Caco-2 (cell line): ENCODE results near the gene AMZ1. TPM values are rescaled to one million over a fixed set of nuclear protein-coding genes. Genes with fewer than 3 reads are reported as not detected.

Experiments
- BruUV-seq: library from RNA; stranded (reverse); fragments of 400-500 nt; replicated peaks from 2 replicates; lab custom pipeline; 2021; lab: Mats Ljungman, UMichigan
- CTCF ChIA-PET: fragments of 300-600 bp; sonication (Branson Sonifier 250); formaldehyde crosslinking; loops from one replicate; lab custom pipeline; 2022; ENCODE audit warnings: antibody characterized with exemption; lab: Charles Lee
- POLR2A ChIA-PET: fragments of 300-600 bp; sonication (Branson Sonifier 250); formaldehyde crosslinking; loops from one replicate; lab custom pipeline; 2022; ENCODE audit warnings: antibody characterized with exemption; lab: Charles Lee
- DNase-seq, 2 experiments: peaks; one replicate each; pipeline versions ENCODE4 v3.0.0 to v3.0.0-alpha.2; 2020 to 2022
- H3K27me3 ChIP-seq: replicated peaks from 2 replicates; pipeline ENCODE4 v1.6.0; 2011; ENCODE audit warnings: low read length; ENCODE audit not compliant: control insufficient read depth, insufficient read depth
- H3K36me3 ChIP-seq: 2 replicates; pipeline ENCODE4 v1.5.1; 2011; ENCODE audit warnings: low read length; ENCODE audit not compliant: control insufficient read depth, insufficient read depth
- H3K4me1 ChIP-seq: fragments of 250-450 bp; sonication (Bioruptor Pico); 2 replicates; pipeline ENCODE4 v1.5.1; 2020; ENCODE audit warnings: mild to moderate bottlenecking
- H3K4me3 ChIP-seq: 2 replicates; pipeline ENCODE4 v1.5.1; 2011; ENCODE audit warnings: low read depth, mild to moderate bottlenecking, control low read depth, low read length
- H3K9me3 ChIP-seq: fragments of 250-450 bp; sonication (Bioruptor Pico); 2 replicates; pipeline ENCODE4 v1.5.1; 2020; ENCODE audit warnings: mild to moderate bottlenecking, moderate library complexity
- H3K27ac Mint-ChIP-seq: one replicate; pipeline ENCODE4 v1.8.0; 2022; ENCODE audit warnings: mixed read lengths; ENCODE audit not compliant: unreplicated experiment
- H3K27me3 Mint-ChIP-seq: one replicate; pipeline ENCODE4 v1.8.0; 2022; ENCODE audit warnings: mixed read lengths; ENCODE audit not compliant: insufficient read depth, unreplicated experiment
- H3K36me3 Mint-ChIP-seq: one replicate; pipeline ENCODE4 v1.8.0; 2022; ENCODE audit warnings: mild to moderate bottlenecking, mixed read lengths; ENCODE audit not compliant: insufficient read depth, unreplicated experiment
- H3K4me1 Mint-ChIP-seq: one replicate; pipeline ENCODE4 v1.8.0; 2022; ENCODE audit warnings: low read depth, mixed read lengths; ENCODE audit not compliant: unreplicated experiment
- H3K4me3 Mint-ChIP-seq: one replicate; pipeline ENCODE4 v1.8.0; 2022; ENCODE audit warnings: mild to moderate bottlenecking, moderate library complexity, mixed read lengths; ENCODE audit not compliant: unreplicated experiment
- H3K9me3 Mint-ChIP-seq: one replicate; pipeline ENCODE4 v1.8.0; 2022; ENCODE audit warnings: mixed read lengths; ENCODE audit not compliant: unreplicated experiment
- CTCF ChIP-seq, 2 experiments: fragments of 200-600 bp in 1 of 2; IDR thresholded peaks; 1 replicate in 1 of 2; 2 replicates in 1 of 2; pipeline versions ENCODE4 v1.5.1 to v1.8.0; 2011 to 2022; ENCODE audit warnings: antibody characterized with exemption in 1 of 2, control low read depth in 1 of 2, inconsistent platforms in 1 of 2, low read depth in 1 of 2, low read length in 1 of 2, mild to moderate bottlenecking in 1 of 2, moderate library complexity in 1 of 2; ENCODE audit not compliant: insufficient read depth in 1 of 2, severe bottlenecking in 1 of 2, unreplicated experiment in 1 of 2
- intact Hi-C: fragments of 100-400 bp; cut with micrococcal nuclease; formaldehyde crosslinking; loops from one replicate; pipeline ENCODE4 v1.10.0; 2022; ENCODE audit not compliant: unreplicated experiment
- total RNA-seq: library from RNA; stranded (reverse); gene quantifications from 2 replicates; pipeline ENCODE4 v1.2.3, GENCODE V29; 2022

AMZ1 gene
- total RNA-seq, 1 experiment from 2014 or later = 0.11 TPM

GRCh38 chr7:2728316-2729030 lies 40.5 kb downstream of the AMZ1 start:
- Mint-ChIP-seq H3K36me3 (peaks cover 55% of the 10 kb centered on the region), H3K9me3 (no peaks in the 10 kb centered on the region), H3K4me3 (no peak overlapping the region), H3K27ac (peak overlapping the region; percentile 69), H3K27me3 (no peaks in the 10 kb centered on the region), H3K4me1 (peaks cover 21% of the 10 kb centered on the region)
- Histone ChIP-seq H3K4me1 (peaks cover 18% of the 10 kb centered on the region), H3K36me3 (peaks cover 2% of the 10 kb centered on the region; the same call in 1 of the 2 replicates), H3K4me3 (no peak overlapping the region), H3K9me3 (no peaks in the 10 kb centered on the region), H3K27me3 (no peaks in the 10 kb centered on the region)
- CTCF ChIA-PET = no interaction called here
- no peak for TF ChIP-seq CTCF (IDR thresholded peaks at IDR 0.05; ENCODE audit: insufficient read depth in 1 of 2, low read depth in 1 of 2, low read length in 1 of 2, severe bottlenecking in 1 of 2, unreplicated experiment in 1 of 2)
- TSS peak; percentile 27 for BruUV-seq
- DNase-seq = no peak
- intact Hi-C loops = no loop called here
- POLR2A ChIA-PET = no interaction called here

GRCh38 chr7:2729031-2729892 lies 41.3 kb downstream of the AMZ1 start:
- TF ChIP-seq CTCF (IDR thresholded peaks at IDR 0.05; ENCODE audit: insufficient read depth in 1 of 2, low read depth in 1 of 2, low read length in 1 of 2, severe bottlenecking in 1 of 2, unreplicated experiment in 1 of 2) = no peak
- H3K4me1 Mint-ChIP-seq = peaks cover 23% of the 10 kb centered on the region
- peak overlapping the region; percentile 69 for H3K27ac Mint-ChIP-seq
- BruUV-seq = no TSS peak
- H3K27me3 ChIP-seq = no peaks in the 10 kb centered on the region
- H3K36me3 Mint-ChIP-seq = peaks cover 58% of the 10 kb centered on the region
- ChIA-PET POLR2A (no interaction called here), CTCF (no interaction called here)
- no peaks in the 10 kb centered on the region for H3K27me3 Mint-ChIP-seq
- peaks cover 26% of the 10 kb centered on the region for H3K4me1 ChIP-seq
- no peak overlapping the region for H3K4me3 ChIP-seq
- peaks cover 2% of the 10 kb centered on the region; the same call in 1 of the 2 replicates for H3K36me3 ChIP-seq
- no peaks in the 10 kb centered on the region for H3K9me3 Mint-ChIP-seq
- no peak overlapping the region for H3K4me3 Mint-ChIP-seq
- no peaks in the 10 kb centered on the region for H3K9me3 ChIP-seq
- intact Hi-C loops = no loop called here
- DNase-seq = peak in 1 of 2 experiments; percentile 22

- no peak for TF ChIP-seq CTCF (IDR thresholded peaks at IDR 0.05; ENCODE audit: insufficient read depth in 1 of 2, low read depth in 1 of 2, low read length in 1 of 2, severe bottlenecking in 1 of 2, unreplicated experiment in 1 of 2)
- Mint-ChIP-seq H3K4me3 (no peak overlapping the region), H3K4me1 (peaks cover 23% of the 10 kb centered on the region), H3K36me3 (peaks cover 62% of the 10 kb centered on the region), H3K27me3 (no peaks in the 10 kb centered on the region), H3K9me3 (no peaks in the 10 kb centered on the region), H3K27ac (no peak overlapping the region)
- intact Hi-C loops = no loop called here
- ChIA-PET CTCF (no interaction called here), POLR2A (no interaction called here)
- peaks cover 27% of the 10 kb centered on the region for H3K4me1 ChIP-seq
- no peaks in the 10 kb centered on the region for H3K27me3 ChIP-seq
- no peaks in the 10 kb centered on the region for H3K9me3 ChIP-seq
- no peak overlapping the region for H3K4me3 ChIP-seq
- peak in 1 of 2 experiments; percentile 27 for DNase-seq
- peaks cover 2% of the 10 kb centered on the region; the same call in 1 of the 2 replicates for H3K36me3 ChIP-seq
- no TSS peak for BruUV-seq
Measured at GRCh38 chr7:2729893-2730716, 42.1 kb downstream of the AMZ1 start.
